Measurements from ENCODE around the gene TRPM7.
A peak's percentile ranks its signal among the peaks of the same experiment; 100 is the strongest.

Gene TRPM7, protein sequence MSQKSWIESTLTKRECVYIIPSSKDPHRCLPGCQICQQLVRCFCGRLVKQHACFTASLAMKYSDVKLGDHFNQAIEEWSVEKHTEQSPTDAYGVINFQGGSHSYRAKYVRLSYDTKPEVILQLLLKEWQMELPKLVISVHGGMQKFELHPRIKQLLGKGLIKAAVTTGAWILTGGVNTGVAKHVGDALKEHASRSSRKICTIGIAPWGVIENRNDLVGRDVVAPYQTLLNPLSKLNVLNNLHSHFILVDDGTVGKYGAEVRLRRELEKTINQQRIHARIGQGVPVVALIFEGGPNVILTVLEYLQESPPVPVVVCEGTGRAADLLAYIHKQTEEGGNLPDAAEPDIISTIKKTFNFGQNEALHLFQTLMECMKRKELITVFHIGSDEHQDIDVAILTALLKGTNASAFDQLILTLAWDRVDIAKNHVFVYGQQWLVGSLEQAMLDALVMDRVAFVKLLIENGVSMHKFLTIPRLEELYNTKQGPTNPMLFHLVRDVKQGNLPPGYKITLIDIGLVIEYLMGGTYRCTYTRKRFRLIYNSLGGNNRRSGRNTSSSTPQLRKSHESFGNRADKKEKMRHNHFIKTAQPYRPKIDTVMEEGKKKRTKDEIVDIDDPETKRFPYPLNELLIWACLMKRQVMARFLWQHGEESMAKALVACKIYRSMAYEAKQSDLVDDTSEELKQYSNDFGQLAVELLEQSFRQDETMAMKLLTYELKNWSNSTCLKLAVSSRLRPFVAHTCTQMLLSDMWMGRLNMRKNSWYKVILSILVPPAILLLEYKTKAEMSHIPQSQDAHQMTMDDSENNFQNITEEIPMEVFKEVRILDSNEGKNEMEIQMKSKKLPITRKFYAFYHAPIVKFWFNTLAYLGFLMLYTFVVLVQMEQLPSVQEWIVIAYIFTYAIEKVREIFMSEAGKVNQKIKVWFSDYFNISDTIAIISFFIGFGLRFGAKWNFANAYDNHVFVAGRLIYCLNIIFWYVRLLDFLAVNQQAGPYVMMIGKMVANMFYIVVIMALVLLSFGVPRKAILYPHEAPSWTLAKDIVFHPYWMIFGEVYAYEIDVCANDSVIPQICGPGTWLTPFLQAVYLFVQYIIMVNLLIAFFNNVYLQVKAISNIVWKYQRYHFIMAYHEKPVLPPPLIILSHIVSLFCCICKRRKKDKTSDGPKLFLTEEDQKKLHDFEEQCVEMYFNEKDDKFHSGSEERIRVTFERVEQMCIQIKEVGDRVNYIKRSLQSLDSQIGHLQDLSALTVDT (N-terminal part only)

GRCh38 chr15:50686469-50687301 lies at the start of gene TRPM7:
TRPM7 (minus strand) TSS chr15:50686797; CDS start chr15:50686533, 264 bp downstream.
- TF ChIP-seq, protein P1, sequence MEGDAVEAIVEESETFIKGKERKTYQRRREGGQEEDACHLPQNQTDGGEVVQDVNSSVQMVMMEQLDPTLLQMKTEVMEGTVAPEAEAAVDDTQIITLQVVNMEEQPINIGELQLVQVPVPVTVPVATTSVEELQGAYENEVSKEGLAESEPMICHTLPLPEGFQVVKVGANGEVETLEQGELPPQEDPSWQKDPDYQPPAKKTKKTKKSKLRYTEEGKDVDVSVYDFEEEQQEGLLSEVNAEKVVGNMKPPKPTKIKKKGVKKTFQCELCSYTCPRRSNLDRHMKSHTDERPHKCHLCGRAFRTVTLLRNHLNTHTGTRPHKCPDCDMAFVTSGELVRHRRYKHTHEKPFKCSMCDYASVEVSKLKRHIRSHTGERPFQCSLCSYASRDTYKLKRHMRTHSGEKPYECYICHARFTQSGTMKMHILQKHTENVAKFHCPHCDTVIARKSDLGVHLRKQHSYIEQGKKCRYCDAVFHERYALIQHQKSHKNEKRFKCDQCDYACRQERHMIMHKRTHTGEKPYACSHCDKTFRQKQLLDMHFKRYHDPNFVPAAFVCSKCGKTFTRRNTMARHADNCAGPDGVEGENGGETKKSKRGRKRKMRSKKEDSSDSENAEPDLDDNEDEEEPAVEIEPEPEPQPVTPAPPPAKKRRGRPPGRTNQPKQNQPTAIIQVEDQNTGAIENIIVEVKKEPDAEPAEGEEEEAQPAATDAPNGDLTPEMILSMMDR (IDR thresholded peaks at IDR 0.05; ENCODE audit: low read depth, low read length), result no peak
- DNase-seq, result peak; percentile 85
- no peaks in the 10 kb centered on the region for H3K27me3 ChIP-seq (ENCODE audit: insufficient read depth, low read depth, severe bottlenecking)
- peak within 1 kb of the TSS; percentile 90 for H3K4me3 ChIP-seq (ENCODE audit: low read depth, low read length)
- peaks cover 12% of the 10 kb centered on the region for H3K36me3 ChIP-seq
- H3K9me3 ChIP-seq (ENCODE audit: severe bottlenecking), result no peaks in the 10 kb centered on the region
- H3K27ac ChIP-seq, result peak within 1 kb of the TSS; percentile 95

DNA sequence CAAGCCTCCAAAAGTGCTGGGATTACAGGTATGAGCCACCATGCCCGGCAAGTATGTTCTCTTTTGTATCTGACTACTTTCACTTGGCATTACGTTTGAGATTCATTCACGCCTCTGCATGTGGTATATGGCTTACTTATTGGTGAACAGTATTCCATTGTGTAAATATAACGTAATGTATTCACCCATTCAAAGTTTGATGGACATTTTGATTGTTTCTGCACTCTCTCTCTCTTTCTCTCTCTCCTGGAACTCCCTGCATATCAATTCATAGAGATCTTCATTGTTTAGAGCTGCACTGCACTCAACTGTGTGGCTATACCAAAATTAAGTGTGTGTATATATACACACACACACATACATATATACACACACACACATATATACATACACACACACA lies 48.6 kb upstream of the TRPM7 start:
- TF ChIP-seq, protein P1 (IDR thresholded peaks at IDR 0.05; ENCODE audit: low read depth, low read length), result no peak
- DNase-seq, result no peak
- Histone ChIP-seq H3K9me3 (ENCODE audit: severe bottlenecking) (no peaks in the 10 kb centered on the region), H3K27me3 (ENCODE audit: insufficient read depth, low read depth, severe bottlenecking) (no peaks in the 10 kb centered on the region), H3K27ac (no peak overlapping the region), H3K36me3 (peaks cover 32% of the 10 kb centered on the region), H3K4me3 (ENCODE audit: low read depth, low read length) (no peak overlapping the region)

DNA sequence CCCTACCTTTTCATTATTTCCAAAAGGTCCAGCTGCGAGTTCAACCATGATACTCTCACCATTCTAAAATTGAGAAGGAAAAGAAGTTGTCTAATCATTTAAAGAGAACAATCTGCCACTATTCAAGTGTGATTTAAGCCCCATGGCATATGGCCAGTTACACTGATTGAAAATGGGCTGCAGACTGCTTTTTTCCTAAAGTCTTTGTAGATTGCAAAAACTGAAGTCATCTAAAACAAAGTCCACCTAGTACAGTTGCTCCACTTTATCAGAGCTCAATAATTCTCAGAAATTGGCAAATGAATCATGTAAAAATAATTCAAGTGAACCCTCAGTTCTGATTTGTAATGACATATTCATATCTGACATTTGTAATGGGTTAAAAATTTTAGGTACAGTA lies 39.7 kb upstream of the TRPM7 start:
- Histone ChIP-seq H3K27me3 (ENCODE audit: insufficient read depth, low read depth, severe bottlenecking) (no peaks in the 10 kb centered on the region), H3K4me3 (ENCODE audit: low read depth, low read length) (no peak overlapping the region), H3K27ac (no peak overlapping the region), H3K9me3 (ENCODE audit: severe bottlenecking) (no peaks in the 10 kb centered on the region), H3K36me3 (peaks cover 10% of the 10 kb centered on the region)
- TF ChIP-seq, protein P1 (IDR thresholded peaks at IDR 0.05; ENCODE audit: low read depth, low read length), result no peak
- DNase-seq, result no peak

DNA sequence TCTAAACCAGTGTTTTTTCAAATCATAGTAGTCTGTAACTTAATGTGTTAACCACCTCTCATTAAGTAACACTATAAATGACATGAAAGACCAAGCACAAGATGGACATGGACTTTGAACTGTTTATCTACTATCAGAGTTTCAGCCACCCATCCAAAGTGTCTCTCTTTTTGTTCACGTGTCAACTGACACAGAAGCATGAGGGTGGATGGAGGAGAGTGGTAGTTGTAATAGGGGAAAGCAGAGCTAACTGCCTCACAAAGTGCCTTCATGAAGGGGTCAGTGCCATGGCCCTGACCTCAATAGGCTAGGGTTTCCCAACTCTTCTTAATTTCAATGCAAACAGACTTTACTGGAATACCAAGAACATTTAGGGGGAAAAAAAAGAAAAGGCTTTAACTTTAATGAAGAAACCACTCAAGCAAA lies 32.1 kb upstream of the TRPM7 start:
- no peak overlapping the region for H3K27ac ChIP-seq

More for the DNA sequence above, 32.1 kb upstream of the TRPM7 start:
- TF ChIP-seq, protein P1 (IDR thresholded peaks at IDR 0.05; ENCODE audit: low read depth, low read length), result no peak
- H3K9me3 ChIP-seq (ENCODE audit: severe bottlenecking), result no peaks in the 10 kb centered on the region
- H3K4me3 ChIP-seq (ENCODE audit: low read depth, low read length), result no peak overlapping the region
- peaks cover 12% of the 10 kb centered on the region for H3K36me3 ChIP-seq
- no peaks in the 10 kb centered on the region for H3K27me3 ChIP-seq (ENCODE audit: insufficient read depth, low read depth, severe bottlenecking)
- no peak for DNase-seq

All from WERI-Rb-1 (cell line).